Measurements from ENCODE around the gene TMCO4.

- TF ChIP-seq EP300 (IDR thresholded peaks at IDR 0.05; ENCODE audit: borderline replicate concordance in 1 of 2, low read depth in 2 of 2, low read length in 2 of 2) (no peak), EZH2 (IDR thresholded peaks at IDR 0.05; ENCODE audit: low read depth, low read length, severe bottlenecking) (no peak), BACH1 (IDR thresholded peaks at IDR 0.05; ENCODE audit: low read length) (no peak), SIN3A (conservative IDR thresholded peaks at IDR 0.05 in 1 of 2, IDR thresholded peaks at IDR 0.05 in 1 of 2; ENCODE audit: low read depth in 1 of 2, low read length in 2 of 2) (peak in 1 of 2 experiments; percentile 64; a peak in 1 of 4 replicates), POLR2A (IDR thresholded peaks at IDR 0.05; ENCODE audit: control extremely low read depth in 1 of 2, low read depth in 2 of 2, low read length in 2 of 2) (no peak)
- TF ChIP-seq, protein P1, sequence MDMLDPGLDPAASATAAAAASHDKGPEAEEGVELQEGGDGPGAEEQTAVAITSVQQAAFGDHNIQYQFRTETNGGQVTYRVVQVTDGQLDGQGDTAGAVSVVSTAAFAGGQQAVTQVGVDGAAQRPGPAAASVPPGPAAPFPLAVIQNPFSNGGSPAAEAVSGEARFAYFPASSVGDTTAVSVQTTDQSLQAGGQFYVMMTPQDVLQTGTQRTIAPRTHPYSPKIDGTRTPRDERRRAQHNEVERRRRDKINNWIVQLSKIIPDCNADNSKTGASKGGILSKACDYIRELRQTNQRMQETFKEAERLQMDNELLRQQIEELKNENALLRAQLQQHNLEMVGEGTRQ (IDR thresholded peaks at IDR 0.05; ENCODE audit: low read length) = no peak
- TF ChIP-seq, protein P2, sequence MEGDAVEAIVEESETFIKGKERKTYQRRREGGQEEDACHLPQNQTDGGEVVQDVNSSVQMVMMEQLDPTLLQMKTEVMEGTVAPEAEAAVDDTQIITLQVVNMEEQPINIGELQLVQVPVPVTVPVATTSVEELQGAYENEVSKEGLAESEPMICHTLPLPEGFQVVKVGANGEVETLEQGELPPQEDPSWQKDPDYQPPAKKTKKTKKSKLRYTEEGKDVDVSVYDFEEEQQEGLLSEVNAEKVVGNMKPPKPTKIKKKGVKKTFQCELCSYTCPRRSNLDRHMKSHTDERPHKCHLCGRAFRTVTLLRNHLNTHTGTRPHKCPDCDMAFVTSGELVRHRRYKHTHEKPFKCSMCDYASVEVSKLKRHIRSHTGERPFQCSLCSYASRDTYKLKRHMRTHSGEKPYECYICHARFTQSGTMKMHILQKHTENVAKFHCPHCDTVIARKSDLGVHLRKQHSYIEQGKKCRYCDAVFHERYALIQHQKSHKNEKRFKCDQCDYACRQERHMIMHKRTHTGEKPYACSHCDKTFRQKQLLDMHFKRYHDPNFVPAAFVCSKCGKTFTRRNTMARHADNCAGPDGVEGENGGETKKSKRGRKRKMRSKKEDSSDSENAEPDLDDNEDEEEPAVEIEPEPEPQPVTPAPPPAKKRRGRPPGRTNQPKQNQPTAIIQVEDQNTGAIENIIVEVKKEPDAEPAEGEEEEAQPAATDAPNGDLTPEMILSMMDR (IDR thresholded peaks at IDR 0.05; ENCODE audit: control extremely low read depth in 1 of 3, insufficient read depth in 1 of 3, low read depth in 1 of 3, low read length in 3 of 3) = peak; percentile 61 to 84 (median 84)
- TF ChIP-seq, protein P3, sequence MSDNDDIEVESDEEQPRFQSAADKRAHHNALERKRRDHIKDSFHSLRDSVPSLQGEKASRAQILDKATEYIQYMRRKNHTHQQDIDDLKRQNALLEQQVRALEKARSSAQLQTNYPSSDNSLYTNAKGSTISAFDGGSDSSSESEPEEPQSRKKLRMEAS (IDR thresholded peaks at IDR 0.05) = no peak
These were observed 151.0 kb downstream of the TMCO4 start for GRCh38 chr1:19648689-19649088.

Measured in H1 (cell line).